Ovary (tissue), 3 donors: Measurements from ENCODE around the gene VAPA.

Experiments
- CTCF ChIP-seq, 3 donors: fragments of 450-650 bp in 2 of 3; fragments of 200-600 bp in 1 of 3; IDR thresholded peaks; one replicate each; pipeline versions ENCODE4 v1.5.1 to v1.8.0; 2016 to 2022; ENCODE audit warnings: antibody characterized with exemption in 3 of 3, mild to moderate bottlenecking in 1 of 3
- EP300 ChIP-seq: sonication (generic); formaldehyde crosslinking; IDR thresholded peaks from one replicate; pipeline ENCODE4 v1.6.1; 2017; ENCODE audit warnings: antibody characterized with exemption
- POLR2A ChIP-seq: fragments of 450-650 bp; IDR thresholded peaks from one replicate; pipeline ENCODE4 v1.6.1; 2017; ENCODE audit warnings: antibody characterized with exemption, mild to moderate bottlenecking, moderate library complexity
- donor health status: DM: no; HTN: no; CAD: no.

- TF ChIP-seq POLR2A (no peak), CTCF (IDR thresholded peaks at IDR 0.05) (no peak), EP300 (no peak)
These were observed 43.3 kb upstream of the VAPA start for GRCh38 chr18:9870431-9871008.
